A673 (cell line): ENCODE data around the gene TUBG1.

Experiments
- EZH2 ChIP-seq: fragments of 200-600 bp; sonication (generic); IDR thresholded peaks from 2 replicates; pipeline ENCODE4 v1.6.1; 2017; ENCODE audit warnings: borderline replicate concordance, low read depth, mild to moderate bottlenecking, mixed read lengths, antibody characterized with exemption, low read length; ENCODE audit not compliant: poor library complexity, severe bottlenecking
- TF ChIP-seq, protein P1 (sequence below): fragments of 300-800, 200-600 bp; sonication (generic); conservative IDR thresholded peaks from 2 replicates; pipeline ENCODE4 v1.5.1; 2017; ENCODE audit warnings: low read depth, mild to moderate bottlenecking, antibody characterized with exemption, low read length, moderate library complexity, mixed read lengths

DNA sequence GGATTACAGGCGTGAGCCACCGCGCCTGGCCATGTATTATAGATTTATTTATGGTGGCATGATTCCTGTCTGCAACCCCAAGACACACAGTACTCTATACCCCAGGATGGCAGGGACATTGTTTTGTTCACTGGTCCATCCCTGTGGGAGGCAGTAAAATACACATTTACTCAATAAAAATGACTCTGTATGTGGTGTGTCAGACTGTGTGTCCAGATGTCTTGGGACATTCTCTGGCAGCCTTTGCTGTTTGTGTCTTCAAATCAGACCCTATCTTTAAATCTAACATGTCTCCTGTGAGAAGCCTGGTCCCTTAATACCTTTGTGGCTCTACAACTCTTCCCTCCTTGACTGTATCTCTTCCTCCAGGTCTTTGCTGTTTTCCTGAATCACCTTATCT is 49.2 kb upstream of the TUBG1 start:
- TF ChIP-seq EZH2: no peak
- TF ChIP-seq, protein P1, sequence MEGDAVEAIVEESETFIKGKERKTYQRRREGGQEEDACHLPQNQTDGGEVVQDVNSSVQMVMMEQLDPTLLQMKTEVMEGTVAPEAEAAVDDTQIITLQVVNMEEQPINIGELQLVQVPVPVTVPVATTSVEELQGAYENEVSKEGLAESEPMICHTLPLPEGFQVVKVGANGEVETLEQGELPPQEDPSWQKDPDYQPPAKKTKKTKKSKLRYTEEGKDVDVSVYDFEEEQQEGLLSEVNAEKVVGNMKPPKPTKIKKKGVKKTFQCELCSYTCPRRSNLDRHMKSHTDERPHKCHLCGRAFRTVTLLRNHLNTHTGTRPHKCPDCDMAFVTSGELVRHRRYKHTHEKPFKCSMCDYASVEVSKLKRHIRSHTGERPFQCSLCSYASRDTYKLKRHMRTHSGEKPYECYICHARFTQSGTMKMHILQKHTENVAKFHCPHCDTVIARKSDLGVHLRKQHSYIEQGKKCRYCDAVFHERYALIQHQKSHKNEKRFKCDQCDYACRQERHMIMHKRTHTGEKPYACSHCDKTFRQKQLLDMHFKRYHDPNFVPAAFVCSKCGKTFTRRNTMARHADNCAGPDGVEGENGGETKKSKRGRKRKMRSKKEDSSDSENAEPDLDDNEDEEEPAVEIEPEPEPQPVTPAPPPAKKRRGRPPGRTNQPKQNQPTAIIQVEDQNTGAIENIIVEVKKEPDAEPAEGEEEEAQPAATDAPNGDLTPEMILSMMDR: no peak
